Activated CD8-positive, alpha-beta T cell treated with anti-CD3 and anti-CD28 coated beads for 36 hours (primary cell): ENCODE results near the gene TUSC2. TPM values are rescaled to one million over a fixed set of nuclear protein-coding genes. Genes with fewer than 3 reads are reported as not detected.

Experiments
- ATAC-seq: fragments of 200-7000 bp; cut with Tn5 transposase; one replicate; pipeline ENCODE4 v1.10.0; 2021; ENCODE audit warnings: mild to moderate bottlenecking, moderate library complexity
- CTCF ChIA-PET: fragments of 350-600 bp; sonication (Branson Sonifier 250); formaldehyde crosslinking; loops from one replicate; lab custom pipeline; 2021; ENCODE audit warnings: antibody characterized with exemption; lab: Charles Lee
- POLR2A ChIA-PET: fragments of 350-600 bp; sonication (Branson Sonifier 250); formaldehyde crosslinking; loops from one replicate; lab custom pipeline; 2021; ENCODE audit warnings: antibody characterized with exemption; lab: Charles Lee
- DNase-seq: peaks from one replicate; pipeline ENCODE4 v3.0.0-alpha.2; 2020
- H3K27ac Mint-ChIP-seq: one replicate; pipeline ENCODE4 v1.8.0; 2021; ENCODE audit warnings: mild to moderate bottlenecking, mixed read lengths
- H3K27me3 Mint-ChIP-seq: one replicate; pipeline ENCODE4 v1.8.0; 2021; ENCODE audit warnings: mixed read lengths
- H3K36me3 Mint-ChIP-seq: one replicate; pipeline ENCODE4 v1.8.0; 2021; ENCODE audit warnings: low read depth, mixed read lengths
- H3K4me1 Mint-ChIP-seq: one replicate; pipeline ENCODE4 v1.8.0; 2021; ENCODE audit warnings: low read depth, mixed read lengths
- H3K4me3 Mint-ChIP-seq: one replicate; pipeline ENCODE4 v1.8.0; 2021; ENCODE audit warnings: mild to moderate bottlenecking, moderate library complexity, mixed read lengths
- H3K9me3 Mint-ChIP-seq: one replicate; pipeline ENCODE4 v1.8.0; 2021; ENCODE audit warnings: mixed read lengths
- intact Hi-C: fragments of 100-400 bp; cut with micrococcal nuclease; formaldehyde crosslinking; loops from one replicate; pipeline ENCODE4 v1.10.0; 2022
- total RNA-seq, 2 experiments: library from RNA; stranded (reverse); gene quantifications; one replicate each; pipeline ENCODE4 v1.2.3, GENCODE V29; 2021
- TF ChIP-seq, protein P1 (sequence below): fragments of 200-600 bp; IDR thresholded peaks from one replicate; pipeline ENCODE4 v1.8.0; 2022; ENCODE audit warnings: antibody characterized with exemption, mild to moderate bottlenecking

Gene TUSC2
- total RNA-seq, 2 experiments from 2014 or later = 16.7 to 19.5 TPM

- DNase-seq = no peak
- ChIA-PET CTCF (no interaction called here), POLR2A (no interaction called here)
- ATAC-seq = no peak
- Mint-ChIP-seq H3K36me3 (peaks cover 25% of the 10 kb centered on the region), H3K27me3 (no peaks in the 10 kb centered on the region), H3K4me3 (peak overlapping the region; percentile 88), H3K9me3 (no peaks in the 10 kb centered on the region), H3K27ac (peak overlapping the region; percentile 85), H3K4me1 (peaks cover 40% of the 10 kb centered on the region)
- intact Hi-C loops = no loop called here
- TF ChIP-seq, protein P1, sequence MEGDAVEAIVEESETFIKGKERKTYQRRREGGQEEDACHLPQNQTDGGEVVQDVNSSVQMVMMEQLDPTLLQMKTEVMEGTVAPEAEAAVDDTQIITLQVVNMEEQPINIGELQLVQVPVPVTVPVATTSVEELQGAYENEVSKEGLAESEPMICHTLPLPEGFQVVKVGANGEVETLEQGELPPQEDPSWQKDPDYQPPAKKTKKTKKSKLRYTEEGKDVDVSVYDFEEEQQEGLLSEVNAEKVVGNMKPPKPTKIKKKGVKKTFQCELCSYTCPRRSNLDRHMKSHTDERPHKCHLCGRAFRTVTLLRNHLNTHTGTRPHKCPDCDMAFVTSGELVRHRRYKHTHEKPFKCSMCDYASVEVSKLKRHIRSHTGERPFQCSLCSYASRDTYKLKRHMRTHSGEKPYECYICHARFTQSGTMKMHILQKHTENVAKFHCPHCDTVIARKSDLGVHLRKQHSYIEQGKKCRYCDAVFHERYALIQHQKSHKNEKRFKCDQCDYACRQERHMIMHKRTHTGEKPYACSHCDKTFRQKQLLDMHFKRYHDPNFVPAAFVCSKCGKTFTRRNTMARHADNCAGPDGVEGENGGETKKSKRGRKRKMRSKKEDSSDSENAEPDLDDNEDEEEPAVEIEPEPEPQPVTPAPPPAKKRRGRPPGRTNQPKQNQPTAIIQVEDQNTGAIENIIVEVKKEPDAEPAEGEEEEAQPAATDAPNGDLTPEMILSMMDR = no peak
These were observed 30.4 kb upstream of the TUSC2 start for GRCh38 chr3:50358355-50358910.

GRCh38 chr3:50357481-50357880 is 29.5 kb upstream of the TUSC2 start:
- no peak for ATAC-seq
- intact Hi-C loops = no loop called here
- H3K4me3 Mint-ChIP-seq = peak overlapping the region; percentile 88
- TF ChIP-seq, protein P1 = no peak
- CTCF ChIA-PET = interaction anchor here (0.9 to 2.9 kb wide), 6 partner anchors 10 to 185 kb away, joined by 3 to 19 read pairs (median 4); partner anchors contain the start of gene ZMYND10
- H3K9me3 Mint-ChIP-seq = no peaks in the 10 kb centered on the region
- DNase-seq = no peak
- peaks cover 25% of the 10 kb centered on the region for H3K36me3 Mint-ChIP-seq
- POLR2A ChIA-PET = interaction anchor here (1.3 to 1.6 kb wide), 4 partner anchors 10 to 21 kb away, joined by 4 to 9 read pairs (median 6); partner anchors contain the start of genes RASSF1 and ZMYND10
- H3K4me1 Mint-ChIP-seq = peaks cover 43% of the 10 kb centered on the region
- H3K27ac Mint-ChIP-seq = peak overlapping the region; percentile 14
- H3K27me3 Mint-ChIP-seq = no peaks in the 10 kb centered on the region

DNA sequence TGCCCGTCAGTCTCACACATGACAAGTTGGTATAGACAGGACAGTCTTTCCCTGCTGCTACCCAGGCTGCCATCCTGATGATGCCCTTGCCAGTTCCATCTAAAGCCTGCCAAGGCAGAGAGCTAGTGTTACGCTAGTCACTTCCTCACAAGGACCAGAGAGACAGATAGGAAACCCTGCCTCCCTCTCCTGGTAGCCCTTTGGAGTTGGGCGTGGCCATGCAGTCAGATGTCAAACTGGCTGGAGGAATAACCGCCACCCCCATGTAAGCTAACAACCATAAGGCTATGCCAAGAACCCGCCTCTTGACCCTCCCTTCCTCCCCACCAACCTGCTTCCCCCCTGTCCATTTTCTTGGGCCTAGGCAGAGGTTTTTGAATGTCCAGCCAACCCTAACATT is 28.5 kb upstream of the TUSC2 start:
- H3K36me3 Mint-ChIP-seq = peaks cover 25% of the 10 kb centered on the region
- intact Hi-C loops = no loop called here
- ATAC-seq = no peak
- no peaks in the 10 kb centered on the region for H3K9me3 Mint-ChIP-seq
- H3K4me3 Mint-ChIP-seq = peak overlapping the region; percentile 88
- peaks cover 45% of the 10 kb centered on the region for H3K4me1 Mint-ChIP-seq
- ChIA-PET POLR2A (interaction anchor here (1.4 to 1.6 kb wide), 3 partner anchors 9 to 20 kb away, joined by 5 to 9 read pairs (median 6); partner anchors contain the start of gene ZMYND10), CTCF (interaction anchor here (1.0 to 2.9 kb wide), 5 partner anchors 9 to 186 kb away, joined by 3 to 19 read pairs (median 4); partner anchors contain the start of gene ZMYND10)
- TF ChIP-seq, protein P1 = no peak
- no peaks in the 10 kb centered on the region for H3K27me3 Mint-ChIP-seq
- H3K27ac Mint-ChIP-seq = peak overlapping the region; percentile 38
- no peak for DNase-seq

- peak overlapping the region; percentile 88 for H3K4me3 Mint-ChIP-seq
- H3K4me1 Mint-ChIP-seq = peaks cover 48% of the 10 kb centered on the region
- H3K36me3 Mint-ChIP-seq = peaks cover 25% of the 10 kb centered on the region
- CTCF ChIA-PET = interaction anchor here (2.9 kb wide), 1 partner anchor 8 kb away, joined by 19 read pairs; no protein-coding TSS in a partner anchor
- TF ChIP-seq, protein P1 = no peak
- no peaks in the 10 kb centered on the region for H3K9me3 Mint-ChIP-seq
- ATAC-seq (no peak), DNase-seq (no peak)
- H3K27ac Mint-ChIP-seq = peak overlapping the region; percentile 42
- POLR2A ChIA-PET = interaction anchor here (1.3 kb wide), 1 partner anchor 91 kb away, joined by 3 read pairs; no protein-coding TSS in a partner anchor
- intact Hi-C loops = no loop called here
- no peaks in the 10 kb centered on the region for H3K27me3 Mint-ChIP-seq
These were observed 28.0 kb upstream of the TUSC2 start for GRCh38 chr3:50355829-50356552.
